ENCODE measurements around the gene ARHGAP44.
A peak's percentile ranks its signal among the peaks of the same experiment; 100 is the strongest.

Gene ARHGAP44
- long read RNA-seq, partial matches to known transcripts = 0 of 2 reads
- long read RNA-seq, other reads (novel, unspliced or antisense) = 2 of 2 reads

- no peak within 1 kb of the TSS for H3K27ac ChIP-seq (replicated peaks)
- peaks cover 4% of the 10 kb centered on the region for H3K27me3 ChIP-seq (ENCODE audit: insufficient read depth, poor library complexity, severe bottlenecking)
- no peak for TF ChIP-seq CTCF (IDR thresholded peaks at IDR 0.05; ENCODE audit: insufficient read depth, low read length)
- no peak for TF ChIP-seq REST (IDR thresholded peaks at IDR 0.05; ENCODE audit: insufficient replicate concordance, low read depth)
- TF ChIP-seq POLR2AphosphoS5 (IDR thresholded peaks at IDR 0.05; ENCODE audit: low read depth) = no peak
- no peak for TF ChIP-seq GABPA (IDR thresholded peaks at IDR 0.05; ENCODE audit: low read depth)
- no peak for TF ChIP-seq SPI1 (IDR thresholded peaks at IDR 0.05; ENCODE audit: borderline replicate concordance, low read depth)
- peak within 1 kb of the TSS; percentile 57 for H3K4me3 ChIP-seq (replicated peaks; ENCODE audit: insufficient read depth, low read length)
- peak; percentile 1 to 12 for DNase-seq (ENCODE audit: low read depth in 1 of 2, low spot score in 1 of 2)
Observed at GRCh38 chr17:12789481-12790248, at the start of gene ARHGAP44. TSS of gene ARHGAP44 (plus strand) at chr17:12789498. CDS start at chr17:12789839, 341 bp downstream.

GRCh38 chr17:12739500-12739899, 49.8 kb upstream of the ARHGAP44 start:
- no peak overlapping the region for H3K27ac ChIP-seq (replicated peaks)
- H3K4me3 ChIP-seq (replicated peaks; ENCODE audit: insufficient read depth, low read length) = no peak overlapping the region
- H3K27me3 ChIP-seq (ENCODE audit: insufficient read depth, poor library complexity, severe bottlenecking) = no peaks in the 10 kb centered on the region
- TF ChIP-seq POLR2AphosphoS5 (IDR thresholded peaks at IDR 0.05; ENCODE audit: low read depth) (no peak), REST (IDR thresholded peaks at IDR 0.05; ENCODE audit: insufficient replicate concordance, low read depth) (no peak), CTCF (IDR thresholded peaks at IDR 0.05; ENCODE audit: insufficient read depth, low read length) (no peak), SPI1 (IDR thresholded peaks at IDR 0.05; ENCODE audit: borderline replicate concordance, low read depth) (no peak), GABPA (IDR thresholded peaks at IDR 0.05; ENCODE audit: low read depth) (no peak)
- peak in 1 of 2 experiments; percentile 2 for DNase-seq (ENCODE audit: low read depth in 1 of 2, low spot score in 1 of 2)

GRCh38 chr17:12743046-12743445, 46.3 kb upstream of the ARHGAP44 start:
- no peak for DNase-seq (ENCODE audit: low read depth in 1 of 2, low spot score in 1 of 2)
- TF ChIP-seq CTCF (IDR thresholded peaks at IDR 0.05; ENCODE audit: insufficient read depth, low read length) = no peak
- no peak for TF ChIP-seq SPI1 (IDR thresholded peaks at IDR 0.05; ENCODE audit: borderline replicate concordance, low read depth)
- TF ChIP-seq GABPA (IDR thresholded peaks at IDR 0.05; ENCODE audit: low read depth) = no peak
- no peak for TF ChIP-seq REST (IDR thresholded peaks at IDR 0.05; ENCODE audit: insufficient replicate concordance, low read depth)
- no peak for TF ChIP-seq POLR2AphosphoS5 (IDR thresholded peaks at IDR 0.05; ENCODE audit: low read depth)
- H3K27me3 ChIP-seq (ENCODE audit: insufficient read depth, poor library complexity, severe bottlenecking) = no peaks in the 10 kb centered on the region
- H3K27ac ChIP-seq (replicated peaks) = no peak overlapping the region
- H3K4me3 ChIP-seq (replicated peaks; ENCODE audit: insufficient read depth, low read length) = no peak overlapping the region
